ENCODE results near the gene GPR132. TPM values are rescaled to one million over a fixed set of nuclear protein-coding genes. Genes with fewer than 3 reads are reported as not detected.

GPR132 gene
- total and polyA plus RNA-seq, 2 of the 8 experiments (the other 6 are each of a cell fraction or from before 2014, with no cell fraction given) = 0.11 TPM; not detected in 1

- TF ChIP-seq RNF2 (IDR thresholded peaks at IDR 0.05; ENCODE audit: borderline replicate concordance, low read depth, low read length, missing control alignments, poor library complexity, severe bottlenecking) (no peak), KDM1A (IDR thresholded peaks at IDR 0.05; ENCODE audit: borderline replicate concordance, low read length) (no peak), CBX5 (IDR thresholded peaks at IDR 0.05; ENCODE audit: low read depth, low read length) (no peak), EP300 (IDR thresholded peaks at IDR 0.05; ENCODE audit: borderline replicate concordance in 1 of 2, low read depth in 2 of 2, low read length in 2 of 2) (no peak), BRCA1 (IDR thresholded peaks at IDR 0.05; ENCODE audit: low read depth, low read length) (no peak), TAF7 (optimal IDR thresholded peaks at IDR 0.05; ENCODE audit: borderline replicate concordance, low read depth, low read length) (no peak), RAD21 (IDR thresholded peaks at IDR 0.05 in 1 of 2, conservative IDR thresholded peaks at IDR 0.05 in 1 of 2; ENCODE audit: low read depth in 2 of 2, low read length in 2 of 2) (no peak)
- TF ChIP-seq, protein P1, sequence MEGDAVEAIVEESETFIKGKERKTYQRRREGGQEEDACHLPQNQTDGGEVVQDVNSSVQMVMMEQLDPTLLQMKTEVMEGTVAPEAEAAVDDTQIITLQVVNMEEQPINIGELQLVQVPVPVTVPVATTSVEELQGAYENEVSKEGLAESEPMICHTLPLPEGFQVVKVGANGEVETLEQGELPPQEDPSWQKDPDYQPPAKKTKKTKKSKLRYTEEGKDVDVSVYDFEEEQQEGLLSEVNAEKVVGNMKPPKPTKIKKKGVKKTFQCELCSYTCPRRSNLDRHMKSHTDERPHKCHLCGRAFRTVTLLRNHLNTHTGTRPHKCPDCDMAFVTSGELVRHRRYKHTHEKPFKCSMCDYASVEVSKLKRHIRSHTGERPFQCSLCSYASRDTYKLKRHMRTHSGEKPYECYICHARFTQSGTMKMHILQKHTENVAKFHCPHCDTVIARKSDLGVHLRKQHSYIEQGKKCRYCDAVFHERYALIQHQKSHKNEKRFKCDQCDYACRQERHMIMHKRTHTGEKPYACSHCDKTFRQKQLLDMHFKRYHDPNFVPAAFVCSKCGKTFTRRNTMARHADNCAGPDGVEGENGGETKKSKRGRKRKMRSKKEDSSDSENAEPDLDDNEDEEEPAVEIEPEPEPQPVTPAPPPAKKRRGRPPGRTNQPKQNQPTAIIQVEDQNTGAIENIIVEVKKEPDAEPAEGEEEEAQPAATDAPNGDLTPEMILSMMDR (IDR thresholded peaks at IDR 0.05; ENCODE audit: control extremely low read depth in 1 of 3, insufficient read depth in 1 of 3, low read depth in 1 of 3, low read length in 3 of 3) = no peak
Measured at GRCh38 chr14:105075379-105076295, 10.4 kb upstream of the GPR132 start (continued).

All from H1 (cell line).